Subcutaneous abdominal adipose tissue (tissue), 5 donors: Measurements from ENCODE around the gene FYN.

Source experiments
- H3K27ac ChIP-seq: one replicate; pipeline ENCODE4 v1.7.0; 2013; ENCODE audit warnings: low read depth, mild to moderate bottlenecking, inconsistent platforms, low read length, moderate library complexity
- H3K27me3 ChIP-seq, 5 donors: one replicate each; pipeline ENCODE4 v1.7.0; 2013; ENCODE audit warnings: low read length in 5 of 5, inconsistent platforms in 1 of 5; ENCODE audit not compliant: control insufficient read depth in 5 of 5, insufficient read depth in 4 of 5
- H3K36me3 ChIP-seq, 5 donors: one replicate each; pipeline ENCODE4 v1.7.0; 2013; ENCODE audit warnings: low read length in 5 of 5; ENCODE audit not compliant: control insufficient read depth in 5 of 5, insufficient read depth in 5 of 5
- H3K4me1 ChIP-seq, 5 donors: one replicate each; pipeline ENCODE4 v1.7.0; 2013; ENCODE audit warnings: low read length in 5 of 5, mild to moderate bottlenecking in 3 of 5, moderate library complexity in 1 of 5; ENCODE audit not compliant: control insufficient read depth in 5 of 5, insufficient read depth in 5 of 5
- H3K4me3 ChIP-seq, 5 donors: one replicate each; pipeline ENCODE4 v1.7.0; 2013; ENCODE audit warnings: low read length in 5 of 5, low read depth in 1 of 5
- H3K9ac ChIP-seq, 5 donors: one replicate each; pipeline ENCODE4 v1.7.0; 2013; ENCODE audit warnings: low read length in 5 of 5, mild to moderate bottlenecking in 4 of 5, moderate library complexity in 3 of 5
- H3K9me3 ChIP-seq, 5 donors: one replicate each; pipeline ENCODE4 v1.7.0; 2013; ENCODE audit warnings: low read length in 5 of 5; ENCODE audit not compliant: control insufficient read depth in 5 of 5
- donor health status: healthy.
- donor health status: healthy.
- donor health status: healthy.
- donor health status: healthy.
- donor health status: healthy.

Gene FYN

DNA sequence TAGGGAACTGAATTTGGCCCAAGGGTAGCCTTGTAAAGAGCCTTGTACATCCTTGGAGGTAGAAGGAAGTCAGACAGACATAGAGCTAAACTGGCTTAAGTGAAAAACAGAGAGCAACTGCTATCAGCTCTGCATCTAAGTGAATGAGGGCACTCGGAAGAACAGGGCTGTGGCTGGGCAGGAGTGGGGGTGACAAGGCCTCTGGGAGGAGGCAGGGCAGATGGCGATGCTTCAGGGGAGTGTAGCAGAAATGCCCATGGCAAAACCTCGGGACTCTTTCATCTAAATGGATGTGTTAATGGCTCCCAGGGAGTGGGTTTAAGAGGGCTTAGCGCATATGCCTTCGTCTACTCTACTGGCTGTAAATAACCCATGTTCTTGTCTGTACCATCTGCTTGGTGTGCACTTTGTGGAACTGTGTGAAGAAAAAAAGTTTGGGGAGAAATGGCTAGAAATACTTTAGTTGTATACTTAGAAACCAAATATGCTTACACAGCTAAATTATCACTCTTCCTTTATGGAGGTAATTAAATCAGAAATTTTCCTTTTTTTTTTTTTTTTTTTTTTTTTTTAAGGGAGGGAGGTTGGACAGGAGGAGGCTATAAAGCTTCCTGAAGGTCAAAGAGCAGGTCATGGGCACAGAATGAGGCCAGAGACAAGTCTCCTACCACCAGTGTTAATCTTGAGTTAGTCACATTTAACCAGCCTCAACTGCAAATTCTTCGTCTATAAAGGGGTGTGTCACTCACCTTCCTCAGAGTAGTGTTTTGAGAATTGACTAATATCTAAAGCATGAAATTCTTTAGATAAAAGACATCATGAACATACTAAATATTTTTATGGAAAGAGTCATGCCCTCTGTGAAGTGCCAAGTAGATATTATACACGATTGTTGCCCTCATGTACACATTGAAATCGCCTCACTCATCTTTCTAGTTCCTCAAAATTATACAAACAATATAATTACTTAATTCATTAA is 60.9 kb downstream of the FYN start:
- peaks cover 0 to 24% (median 12%) of the 10 kb centered on the region in 5 donors for H3K4me1 ChIP-seq

DNA sequence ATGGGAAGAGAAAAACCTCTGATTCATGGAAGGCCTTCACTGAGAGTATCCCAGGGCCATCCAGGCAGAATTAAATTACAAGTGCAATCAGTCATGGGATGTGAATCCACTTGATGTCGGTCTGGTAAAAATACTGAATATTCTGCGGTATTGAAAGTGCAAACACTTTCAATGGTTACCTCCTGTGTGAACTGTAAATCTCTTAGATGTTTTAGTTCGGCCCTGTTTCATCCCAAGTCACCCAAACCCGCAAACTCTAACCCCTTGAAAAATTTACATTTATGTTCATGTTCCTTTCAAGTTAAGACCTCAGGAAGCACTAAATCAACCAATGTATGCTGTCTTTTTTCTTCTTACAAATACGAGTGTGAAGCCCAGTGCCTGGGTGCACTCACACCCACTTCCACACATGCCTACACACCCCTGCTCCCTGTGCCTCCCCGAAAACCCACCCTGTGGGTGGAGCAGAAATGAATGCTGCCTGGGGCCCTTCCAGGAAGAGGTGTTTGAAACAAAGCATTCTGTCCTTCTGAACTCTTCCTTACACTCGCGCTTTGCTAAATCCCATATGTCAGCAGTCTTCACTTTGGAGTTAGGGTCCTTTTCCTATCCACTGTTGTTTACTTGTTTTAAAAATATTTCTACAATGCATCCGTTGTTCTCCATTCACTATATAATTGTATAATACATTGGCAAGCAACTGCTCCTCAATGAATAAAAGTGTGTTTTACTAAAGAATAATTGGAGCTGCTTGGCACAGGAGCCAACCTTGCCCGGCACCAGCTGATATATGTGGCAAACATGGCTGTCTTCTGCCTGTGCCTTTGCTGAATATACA is 62.7 kb downstream of the FYN start:
- Histone ChIP-seq H3K27ac (no peak overlapping the region), H3K4me1 (peaks cover 1 to 36% (median 20%) of the 10 kb centered on the region in 5 donors), H3K4me3 (no peak overlapping the region), H3K9ac (no peak overlapping the region), H3K9me3 (no peaks in the 10 kb centered on the region), H3K36me3 (peaks cover 0 to 16% (median 5%) of the 10 kb centered on the region in 5 donors), H3K27me3 (no peaks in the 10 kb centered on the region)

More for the DNA sequence above, 60.9 kb downstream of the FYN start:
- no peak overlapping the region for H3K27ac ChIP-seq
- no peaks in the 10 kb centered on the region for H3K27me3 ChIP-seq
- no peaks in the 10 kb centered on the region for H3K9me3 ChIP-seq
- H3K9ac ChIP-seq, result no peak overlapping the region
- H3K36me3 ChIP-seq, result peaks cover 0 to 13% (median 5%) of the 10 kb centered on the region in 5 donors
- H3K4me3 ChIP-seq, result no peak overlapping the region

DNA sequence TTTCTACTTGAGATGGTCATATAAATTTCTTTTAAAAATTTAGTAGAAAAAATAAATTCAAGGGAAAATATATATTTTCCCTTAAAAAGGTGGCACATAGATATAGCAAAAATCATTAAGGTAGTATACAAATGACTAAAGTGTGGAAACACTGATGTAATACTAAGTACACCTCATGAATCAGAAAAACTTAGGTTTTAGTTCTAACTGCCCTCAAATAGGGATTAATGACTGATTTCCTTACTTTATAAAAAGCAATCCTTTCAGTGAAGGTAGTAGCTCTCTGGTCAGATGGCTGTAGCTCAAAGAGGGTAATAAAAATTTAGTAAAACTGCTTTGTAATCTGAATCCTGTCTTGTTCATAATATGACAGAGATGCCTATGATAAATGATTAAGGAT is 63.5 kb downstream of the FYN start:
- H3K9me3 ChIP-seq, result no peaks in the 10 kb centered on the region
- H3K36me3 ChIP-seq, result peaks cover 0 to 16% (median 5%) of the 10 kb centered on the region in 5 donors
- no peak overlapping the region for H3K27ac ChIP-seq
- no peak overlapping the region for H3K9ac ChIP-seq
- no peaks in the 10 kb centered on the region for H3K27me3 ChIP-seq
- H3K4me3 ChIP-seq, result no peak overlapping the region
- peaks cover 4 to 41% (median 26%) of the 10 kb centered on the region in 5 donors for H3K4me1 ChIP-seq

DNA sequence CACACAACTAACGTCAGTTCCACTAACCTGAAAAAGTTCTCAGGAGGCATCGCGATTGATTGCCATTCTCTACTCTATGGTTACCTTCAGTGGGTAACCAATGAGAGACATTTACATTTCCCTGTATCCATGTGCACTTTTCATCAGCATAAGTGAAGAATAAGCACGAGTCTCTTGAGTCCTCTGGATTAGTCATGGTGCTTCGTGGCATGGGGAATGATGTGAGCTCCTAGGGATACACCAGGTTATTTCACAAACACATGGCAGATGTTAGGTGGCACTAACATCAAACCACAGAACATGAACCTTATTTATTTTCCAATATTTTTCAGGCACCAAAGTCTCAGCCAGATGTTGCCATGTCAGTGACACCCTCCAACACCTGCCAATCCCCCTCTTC is 64.0 kb downstream of the FYN start:
- Histone ChIP-seq H3K9ac (no peak overlapping the region), H3K4me1 (peaks cover 4 to 46% (median 28%) of the 10 kb centered on the region in 5 donors), H3K27ac (no peak overlapping the region), H3K4me3 (no peak overlapping the region), H3K9me3 (no peaks in the 10 kb centered on the region), H3K27me3 (no peaks in the 10 kb centered on the region), H3K36me3 (peaks cover 0 to 16% (median 5%) of the 10 kb centered on the region in 5 donors)

- Histone ChIP-seq H3K4me1 (peaks cover 7 to 48% (median 24%) of the 10 kb centered on the region in 5 donors), H3K36me3 (peaks cover 0 to 13% (median 5%) of the 10 kb centered on the region in 5 donors), H3K27me3 (no peaks in the 10 kb centered on the region), H3K9me3 (no peaks in the 10 kb centered on the region), H3K9ac (no peak overlapping the region), H3K4me3 (no peak overlapping the region), H3K27ac (no peak overlapping the region)
Observed at GRCh38 chr6:111808493-111808892, 64.8 kb downstream of the FYN start.

- Histone ChIP-seq H3K9me3 (no peaks in the 10 kb centered on the region), H3K36me3 (peaks cover 0 to 7% (median 5%) of the 10 kb centered on the region in 5 donors), H3K9ac (no peak overlapping the region), H3K27ac (no peak overlapping the region), H3K27me3 (no peaks in the 10 kb centered on the region), H3K4me3 (no peak overlapping the region), H3K4me1 (peaks cover 7 to 50% (median 28%) of the 10 kb centered on the region in 5 donors)
Observed at GRCh38 chr6:111806561-111807497, 66.4 kb downstream of the FYN start.

DNA sequence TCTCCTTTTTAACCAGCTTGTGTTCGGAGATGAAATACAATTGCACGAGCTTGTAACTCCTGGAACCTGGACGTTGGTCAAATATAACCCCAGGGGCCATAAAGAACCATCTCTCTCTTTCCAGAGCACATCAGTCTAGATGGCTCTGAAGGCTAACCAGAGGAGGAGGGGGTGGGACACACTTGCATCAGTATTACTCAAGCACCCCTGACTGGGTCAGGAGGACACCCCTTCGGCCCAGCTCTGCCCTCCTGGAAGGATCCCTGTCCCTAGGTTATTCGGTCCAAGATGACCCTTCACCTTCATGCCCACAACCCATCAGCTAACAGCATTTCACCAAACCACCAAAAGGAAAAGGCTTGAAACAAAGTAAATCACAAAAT is 67.1 kb downstream of the FYN start:
- H3K4me1 ChIP-seq, result peaks cover 7 to 48% (median 28%) of the 10 kb centered on the region in 5 donors
- no peak overlapping the region for H3K9ac ChIP-seq
- peaks cover 0 to 5% (median 3%) of the 10 kb centered on the region in 5 donors for H3K36me3 ChIP-seq
- no peak overlapping the region for H3K4me3 ChIP-seq
- H3K27me3 ChIP-seq, result no peaks in the 10 kb centered on the region
- no peaks in the 10 kb centered on the region for H3K9me3 ChIP-seq
- H3K27ac ChIP-seq, result peak overlapping the region; percentile 43

- Histone ChIP-seq H3K4me1 (peaks cover 7 to 44% (median 28%) of the 10 kb centered on the region in 5 donors), H3K9ac (no peak overlapping the region), H3K27ac (peak overlapping the region; percentile 43)
Observed at GRCh38 chr6:111805511-111806164, 67.6 kb downstream of the FYN start.

More at GRCh38 chr6:111805511-111806164, 67.6 kb downstream of the FYN start:
- Histone ChIP-seq H3K36me3 (peaks cover 0 to 5% (median 3%) of the 10 kb centered on the region in 5 donors), H3K27me3 (no peaks in the 10 kb centered on the region), H3K4me3 (no peak overlapping the region), H3K9me3 (no peaks in the 10 kb centered on the region)
